ENCODE results near the gene C1orf159. TPM values are rescaled to one million over a fixed set of nuclear protein-coding genes. Genes with fewer than 3 reads are reported as not detected.

The C1orf159 gene
- total and polyA plus RNA-seq, 2 donors (not counting 1 experiment from before 2014, with no cell fraction given) = 2.6 to 3.3 TPM

DNA sequence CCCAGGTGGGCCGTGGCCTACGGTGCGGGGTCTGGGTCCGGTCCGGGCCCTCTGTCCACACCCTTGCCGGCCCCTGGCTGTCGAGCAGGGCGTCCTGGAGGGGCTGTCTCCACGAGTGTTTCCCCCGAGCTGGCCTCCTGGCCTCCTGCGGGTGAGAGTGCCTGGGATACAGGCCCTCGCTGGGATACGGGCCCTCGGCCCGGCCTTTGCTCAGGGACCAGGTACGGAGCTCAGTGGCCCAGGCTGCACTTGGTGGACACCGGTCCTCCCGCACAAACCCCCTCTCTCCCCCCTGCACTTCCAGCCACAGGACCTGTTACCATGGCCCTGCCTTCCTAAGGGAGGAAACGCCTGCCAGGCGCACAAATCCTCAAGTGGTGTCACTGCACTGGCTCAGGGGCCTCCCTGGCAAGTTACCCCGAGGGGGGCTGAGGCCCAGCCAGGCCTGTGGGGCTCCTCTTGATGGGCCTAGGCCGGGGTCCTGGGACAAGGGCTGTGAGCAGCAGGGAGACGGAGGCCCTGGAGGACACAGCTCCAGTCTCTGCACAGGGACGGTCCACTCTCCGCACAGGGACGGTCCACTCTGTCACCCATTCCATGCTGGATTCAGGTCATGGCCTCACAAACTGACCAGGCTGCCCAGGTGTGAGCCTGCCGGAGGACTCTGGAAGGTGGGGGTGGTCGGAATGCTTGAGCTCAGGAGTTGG lies 23.6 kb downstream of the C1orf159 start:
- Histone ChIP-seq H3K4me3 (replicated peaks in 1 of 4; ENCODE audit: control extremely low read depth in 1 of 4, insufficient read depth in 1 of 4, low read depth in 3 of 4, low read length in 4 of 4) (no peak overlapping the region), H3K27ac (ENCODE audit: insufficient read depth, low read length) (no peak overlapping the region), H3K36me3 (ENCODE audit: control insufficient read depth, insufficient read depth, low read length) (no peaks in the 10 kb centered on the region), H3K4me2 (ENCODE audit: extremely low read depth, insufficient read depth, low read length) (no peak overlapping the region), H3K9me3 (ENCODE audit: control insufficient read depth, insufficient read depth, low read depth, low read length) (no peaks in the 10 kb centered on the region), H3K27me3 (ENCODE audit: control insufficient read depth, insufficient read depth, low read length) (no peaks in the 10 kb centered on the region), H2AFZ (ENCODE audit: low read length) (no peak overlapping the region), H3K9ac (ENCODE audit: insufficient read depth, low read length) (no peak overlapping the region), H3K79me2 (ENCODE audit: control insufficient read depth, insufficient read depth, low read length) (no peaks in the 10 kb centered on the region), H3K4me1 (ENCODE audit: control insufficient read depth, extremely low read depth, insufficient read depth, low read length) (no peaks in the 10 kb centered on the region), H4K20me1 (ENCODE audit: control insufficient read depth, extremely low read depth, insufficient read depth, low read length) (no peaks in the 10 kb centered on the region)
- TF ChIP-seq, protein P1, sequence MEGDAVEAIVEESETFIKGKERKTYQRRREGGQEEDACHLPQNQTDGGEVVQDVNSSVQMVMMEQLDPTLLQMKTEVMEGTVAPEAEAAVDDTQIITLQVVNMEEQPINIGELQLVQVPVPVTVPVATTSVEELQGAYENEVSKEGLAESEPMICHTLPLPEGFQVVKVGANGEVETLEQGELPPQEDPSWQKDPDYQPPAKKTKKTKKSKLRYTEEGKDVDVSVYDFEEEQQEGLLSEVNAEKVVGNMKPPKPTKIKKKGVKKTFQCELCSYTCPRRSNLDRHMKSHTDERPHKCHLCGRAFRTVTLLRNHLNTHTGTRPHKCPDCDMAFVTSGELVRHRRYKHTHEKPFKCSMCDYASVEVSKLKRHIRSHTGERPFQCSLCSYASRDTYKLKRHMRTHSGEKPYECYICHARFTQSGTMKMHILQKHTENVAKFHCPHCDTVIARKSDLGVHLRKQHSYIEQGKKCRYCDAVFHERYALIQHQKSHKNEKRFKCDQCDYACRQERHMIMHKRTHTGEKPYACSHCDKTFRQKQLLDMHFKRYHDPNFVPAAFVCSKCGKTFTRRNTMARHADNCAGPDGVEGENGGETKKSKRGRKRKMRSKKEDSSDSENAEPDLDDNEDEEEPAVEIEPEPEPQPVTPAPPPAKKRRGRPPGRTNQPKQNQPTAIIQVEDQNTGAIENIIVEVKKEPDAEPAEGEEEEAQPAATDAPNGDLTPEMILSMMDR (conservative IDR thresholded peaks at IDR 0.05 in 1 of 2, IDR thresholded peaks at IDR 0.05 in 1 of 2; ENCODE audit: low read depth in 1 of 2, low read length in 2 of 2) = no peak
- TF ChIP-seq EZH2 (IDR thresholded peaks at IDR 0.05; ENCODE audit: low read length, missing control alignments) = no peak
- DNase-seq (ENCODE audit: low read depth in 2 of 2) = no peak

DNA sequence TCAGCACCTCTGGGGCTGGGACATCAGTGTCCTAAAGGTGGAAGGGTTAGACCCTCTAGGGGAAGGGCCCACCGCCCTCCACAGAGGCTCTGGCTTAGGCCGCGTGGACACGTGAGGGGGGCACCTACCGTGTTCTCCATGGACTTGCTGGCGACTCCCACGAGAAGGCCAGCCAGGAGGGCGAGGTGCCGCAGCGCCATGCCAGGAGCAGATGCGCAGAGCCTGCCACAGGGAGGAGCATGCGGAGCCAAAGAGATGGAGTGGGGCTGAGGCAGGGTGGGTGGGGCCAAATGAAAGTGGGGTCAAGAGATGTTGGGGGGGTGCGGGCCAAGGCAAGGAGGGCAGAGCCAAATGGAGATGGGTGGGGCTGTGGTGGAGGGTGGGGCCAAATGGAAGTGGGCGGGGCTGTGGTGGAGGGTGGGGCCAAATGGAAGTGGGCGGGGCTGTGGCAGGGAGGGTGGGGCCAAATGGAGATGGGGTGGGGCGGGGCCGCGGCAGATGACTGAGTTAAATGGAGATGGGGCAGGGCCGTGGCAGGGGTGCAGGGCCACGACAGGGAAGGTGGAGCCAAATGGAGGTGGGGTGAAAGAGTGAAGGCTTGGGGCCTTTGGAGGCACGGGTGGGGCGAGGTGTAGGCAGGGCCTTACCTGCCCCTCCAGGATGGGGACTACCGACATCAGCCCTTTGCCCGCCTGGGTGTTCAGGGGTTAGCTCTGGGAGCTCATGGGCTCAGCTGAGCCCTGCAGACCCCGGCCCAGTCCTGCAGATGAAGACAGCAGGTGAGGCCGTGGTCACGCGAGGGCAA lies 24.3 kb downstream of the C1orf159 start:
- no peak for TF ChIP-seq EZH2 (IDR thresholded peaks at IDR 0.05; ENCODE audit: low read length, missing control alignments)
- TF ChIP-seq, protein P1 (conservative IDR thresholded peaks at IDR 0.05 in 1 of 2, IDR thresholded peaks at IDR 0.05 in 1 of 2; ENCODE audit: low read depth in 1 of 2, low read length in 2 of 2) = no peak
- H3K4me2 ChIP-seq (ENCODE audit: extremely low read depth, insufficient read depth, low read length) = no peak overlapping the region
- H4K20me1 ChIP-seq (ENCODE audit: control insufficient read depth, extremely low read depth, insufficient read depth, low read length) = no peaks in the 10 kb centered on the region
- no peak overlapping the region for H3K9ac ChIP-seq (ENCODE audit: insufficient read depth, low read length)
- H2AFZ ChIP-seq (ENCODE audit: low read length) = no peak overlapping the region
- no peak for DNase-seq (ENCODE audit: low read depth in 2 of 2)
- H3K9me3 ChIP-seq (ENCODE audit: control insufficient read depth, insufficient read depth, low read depth, low read length) = no peaks in the 10 kb centered on the region
- no peaks in the 10 kb centered on the region for H3K27me3 ChIP-seq (ENCODE audit: control insufficient read depth, insufficient read depth, low read length)
- no peaks in the 10 kb centered on the region for H3K4me1 ChIP-seq (ENCODE audit: control insufficient read depth, extremely low read depth, insufficient read depth, low read length)
- H3K4me3 ChIP-seq (replicated peaks in 1 of 4; ENCODE audit: control extremely low read depth in 1 of 4, insufficient read depth in 1 of 4, low read depth in 3 of 4, low read length in 4 of 4) = no peak overlapping the region
- no peak overlapping the region for H3K27ac ChIP-seq (ENCODE audit: insufficient read depth, low read length)
- no peaks in the 10 kb centered on the region for H3K36me3 ChIP-seq (ENCODE audit: control insufficient read depth, insufficient read depth, low read length)
- H3K79me2 ChIP-seq (ENCODE audit: control insufficient read depth, insufficient read depth, low read length) = no peaks in the 10 kb centered on the region
